GM21515 (cell line): ENCODE data around the gene CNGA2.

ENCODE experiments used
- ATAC-seq: cut with Tn5 transposase; IDR thresholded peaks from one replicate; pipeline ENCODE4 v1.9.1; 2021; ENCODE audit not compliant: unreplicated experiment

CNGA2 gene

DNA sequence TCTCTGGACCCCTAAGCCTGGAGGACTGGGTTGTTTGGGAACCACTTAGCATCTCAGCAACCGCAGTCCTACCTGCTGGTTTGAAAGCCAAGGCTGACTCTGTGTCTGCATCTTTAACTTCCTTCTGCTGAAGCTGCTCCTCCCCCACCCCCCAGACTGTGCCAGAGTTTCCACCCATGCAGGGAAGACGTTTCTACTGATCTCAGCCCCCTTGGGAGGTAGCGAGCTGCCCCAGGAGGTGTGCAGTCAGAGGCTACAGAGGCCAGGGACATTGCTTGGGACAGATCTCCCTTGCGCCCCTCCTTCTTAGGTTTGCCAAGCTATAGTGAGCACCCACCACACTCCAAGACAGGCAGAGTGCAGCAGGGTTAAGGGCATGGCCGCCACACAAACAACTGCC lies 23.4 kb upstream of the CNGA2 start:
- ATAC-seq = no peak

- no peak for ATAC-seq
These were observed 22.8 kb upstream of the CNGA2 start for GRCh38 chrX:151711787-151712186.

DNA sequence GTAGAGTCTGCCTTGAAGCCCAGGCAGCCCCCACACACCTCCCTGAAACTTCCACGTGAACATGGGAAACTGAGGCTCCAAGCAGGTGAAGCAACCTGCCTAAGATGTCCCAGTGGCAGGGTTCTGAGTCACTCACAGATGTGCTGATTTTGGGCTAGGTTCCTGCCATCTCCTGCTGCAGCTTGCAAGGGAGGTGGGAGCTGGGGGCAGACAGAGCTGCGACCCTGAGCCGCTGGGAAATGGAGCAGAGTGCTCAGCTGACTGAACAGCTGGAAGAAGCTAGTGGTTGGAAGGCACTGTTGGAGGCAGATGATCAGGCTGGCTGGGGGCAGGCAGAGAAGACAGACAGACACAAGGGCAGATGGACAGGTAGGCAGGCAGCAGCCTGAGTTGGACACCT lies 22.3 kb upstream of the CNGA2 start:
- no peak for ATAC-seq

- ATAC-seq = no peak
These were observed 20.7 kb upstream of the CNGA2 start for GRCh38 chrX:151713849-151714248.

GRCh38 chrX:151714362-151714761 lies 20.2 kb upstream of the CNGA2 start:
- ATAC-seq = no peak

DNA sequence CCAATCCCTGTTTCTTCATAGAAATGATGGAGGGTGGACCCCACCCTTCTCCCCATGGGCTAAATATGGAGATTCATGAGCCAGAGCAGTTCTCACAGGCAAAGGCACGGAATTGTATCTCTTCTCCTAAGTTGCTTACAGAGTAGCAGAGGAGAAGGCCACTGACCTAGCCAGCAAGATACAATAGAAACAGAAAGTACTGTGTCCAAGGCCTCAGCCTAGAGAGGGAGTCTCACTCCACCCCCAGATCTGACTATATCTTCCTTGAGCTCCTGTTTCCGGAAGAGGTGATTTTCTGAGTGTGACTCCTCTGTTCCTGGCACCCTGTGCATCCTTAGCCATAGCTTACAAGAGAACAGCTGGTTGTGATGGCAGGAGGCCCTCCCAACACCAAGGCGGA lies 18.8 kb upstream of the CNGA2 start, which contains the start of gene FATE1:
FATE1 (plus strand) TSS at position 284 of the 400 bp plus-strand sequence; CDS start at position 369, 85 bp downstream.
- ATAC-seq = no peak

DNA sequence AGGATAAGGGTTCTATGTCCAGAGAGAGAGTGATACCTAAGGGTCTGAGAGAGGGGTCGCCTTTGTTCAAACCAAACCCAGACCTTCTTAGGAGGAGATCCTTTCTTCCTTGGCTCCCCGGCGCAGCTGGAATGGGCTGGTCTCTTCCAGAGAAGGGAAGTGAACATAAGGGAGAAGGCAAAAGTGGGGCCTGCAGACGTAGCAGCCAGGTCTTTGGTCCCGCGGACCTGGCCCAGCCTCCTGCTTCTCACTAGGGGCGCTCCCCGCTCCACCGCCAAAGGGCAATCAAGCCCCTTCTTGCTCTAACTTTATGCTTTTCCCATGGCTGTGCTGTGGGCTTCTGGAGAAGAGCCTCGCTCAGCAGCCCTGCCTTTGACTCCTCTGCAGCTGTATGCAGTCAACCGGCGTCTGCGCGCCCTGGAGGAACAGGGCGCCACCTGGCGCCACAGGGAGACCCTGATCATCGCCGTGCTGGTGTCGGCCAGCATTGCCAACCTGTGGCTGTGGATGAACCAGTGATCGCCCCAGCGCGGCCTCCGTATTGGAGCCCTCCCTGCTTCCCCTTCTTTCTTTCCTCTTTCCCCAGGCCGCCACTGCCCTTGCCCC lies 12.2 kb upstream of the CNGA2 start:
- ATAC-seq = no peak

- no peak for ATAC-seq
These were observed 11.3 kb upstream of the CNGA2 start for GRCh38 chrX:151723156-151723760.

GRCh38 chrX:151724563-151725337 lies 9.8 kb upstream of the CNGA2 start:
- ATAC-seq = no peak

GRCh38 chrX:151725338-151725614 lies 9.3 kb upstream of the CNGA2 start:
- no peak for ATAC-seq

DNA sequence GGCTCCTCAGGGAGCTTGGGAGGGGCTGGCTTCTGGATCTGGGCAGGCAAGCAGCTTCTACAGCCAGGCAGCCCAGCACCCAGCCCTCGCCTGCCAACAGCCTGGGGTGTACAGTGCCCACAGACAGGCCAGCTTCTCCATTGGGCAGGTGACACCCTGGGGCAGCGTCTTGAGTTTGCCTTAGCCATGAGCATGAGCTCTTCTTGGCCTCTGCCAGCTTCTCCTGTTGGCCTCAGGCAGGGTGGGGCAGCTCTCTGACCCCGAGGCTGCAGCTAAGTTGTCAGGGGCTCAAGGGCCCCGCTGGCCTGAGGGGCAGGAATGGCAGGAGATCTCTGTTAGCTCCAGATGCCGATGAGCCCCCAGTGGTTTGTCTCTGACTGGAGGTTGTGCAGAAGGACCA lies 7.8 kb upstream of the CNGA2 start:
- ATAC-seq = no peak

DNA sequence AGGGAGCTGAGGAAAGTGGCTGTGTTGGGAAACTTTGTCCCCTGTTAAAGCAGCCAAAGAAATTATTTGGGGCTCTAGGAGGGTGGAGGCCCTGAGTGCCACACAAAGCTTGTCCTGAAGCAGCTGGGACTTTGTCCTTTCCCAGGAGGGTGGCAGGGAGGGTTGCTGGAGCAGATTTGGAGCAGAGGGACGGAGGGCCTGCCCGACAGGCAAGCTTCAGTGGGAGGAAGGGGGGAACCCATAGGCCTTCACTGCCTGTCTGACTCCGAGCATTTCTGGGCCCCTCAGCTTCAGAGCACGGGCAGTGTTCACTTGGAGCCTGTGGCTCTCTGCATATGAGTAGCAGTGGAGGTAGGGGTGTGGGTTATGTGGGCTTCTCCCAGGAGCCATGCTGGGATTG lies 7.2 kb upstream of the CNGA2 start:
- no peak for ATAC-seq

- ATAC-seq = no peak
These were observed 5.4 kb upstream of the CNGA2 start for GRCh38 chrX:151729056-151729725.

- no peak for ATAC-seq
These were observed 673 bp downstream of the CNGA2 start for GRCh38 chrX:151735219-151735618.

- ATAC-seq = no peak
These were observed 2.1 kb downstream of the CNGA2 start for GRCh38 chrX:151736685-151737084.

DNA sequence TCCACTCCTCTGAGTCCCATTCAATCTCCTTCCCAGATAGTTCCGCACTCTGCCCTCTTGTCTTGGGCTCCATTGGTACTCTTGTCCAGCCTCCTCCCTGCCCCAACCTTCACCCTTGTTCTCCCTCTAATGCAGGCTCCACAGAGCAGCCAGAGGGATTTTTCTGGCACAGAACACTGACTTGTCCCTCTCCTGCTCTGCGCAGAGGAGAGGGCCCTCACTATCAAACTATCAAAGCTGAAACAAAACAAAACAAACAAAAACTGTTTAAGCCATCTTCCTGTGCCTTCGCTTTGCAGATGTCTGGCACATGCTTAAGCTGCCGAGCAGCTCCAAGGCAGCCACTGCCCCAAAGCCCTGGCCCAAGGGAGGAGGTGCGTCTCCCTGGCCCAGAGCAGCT lies 2.9 kb downstream of the CNGA2 start:
- no peak for ATAC-seq

GRCh38 chrX:151738751-151739150 lies 4.2 kb downstream of the CNGA2 start:
- ATAC-seq = no peak

GRCh38 chrX:151741606-151742005 lies 7.1 kb downstream of the CNGA2 start:
- no peak for ATAC-seq

- no peak for ATAC-seq
These were observed 7.8 kb downstream of the CNGA2 start for GRCh38 chrX:151742311-151742710.

- ATAC-seq = no peak
These were observed 9.3 kb downstream of the CNGA2 start for GRCh38 chrX:151743651-151744470.

DNA sequence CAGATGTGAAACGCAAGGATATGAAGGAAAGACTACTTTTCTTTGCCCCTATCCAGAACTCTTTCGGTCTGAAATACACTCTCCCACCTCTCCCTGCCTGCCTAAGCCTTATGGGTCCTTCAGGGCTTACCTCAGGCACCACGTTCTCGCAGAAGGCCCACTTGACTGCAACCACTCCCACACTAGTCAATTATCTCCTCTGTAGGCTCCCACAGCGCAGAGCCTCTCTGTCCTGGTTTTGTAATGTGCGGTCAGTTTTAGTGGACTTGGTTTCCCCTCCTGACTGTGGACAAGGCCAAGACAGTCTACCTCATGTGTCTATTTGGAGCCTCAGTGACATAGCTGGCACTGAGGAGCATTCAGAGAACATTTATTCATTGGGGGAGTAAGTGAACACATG lies 11.1 kb downstream of the CNGA2 start:
- ATAC-seq = no peak
